GM12878 (cell line): ENCODE measurements around the gene FRMD5. TPM values are rescaled to one million over a fixed set of nuclear protein-coding genes. Genes with fewer than 3 reads are reported as not detected.

Source experiments
- ATAC-seq: fragments of 200-7000 bp; cut with Tn5 transposase; 3 replicates; pipeline ENCODE4 v1.9.1; 2020; ENCODE audit warnings: mild to moderate bottlenecking, moderate library complexity
- BruUV-seq: library from RNA; stranded (reverse); fragments of 400-500 nt; replicated peaks from 2 replicates; lab custom pipeline; 2021; lab: Mats Ljungman, UMichigan
- CTCF ChIA-PET: fragments of 300-600 bp; sonication (Branson Sonifier 250); formaldehyde crosslinking; extraction: SDS; loops from one replicate; lab custom pipeline; 2021; ENCODE audit warnings: inconsistent platforms; lab: Yijun Ruan, JAX
- POLR2A ChIA-PET: fragments of 350-600 bp; formaldehyde crosslinking; extraction: SDS; loops from one replicate; lab custom pipeline; 2021; ENCODE audit warnings: inconsistent platforms; lab: Charles Lee
- RAD21 ChIA-PET: fragments of 300-600 bp; sonication (Branson Sonifier 250); formaldehyde crosslinking; loops from one replicate; lab custom pipeline; 2023; ENCODE audit warnings: antibody characterized with exemption; ENCODE audit not compliant: unreplicated experiment; lab: Charles Lee
- SMC1A ChIA-PET: fragments of 300-600 bp; sonication (Branson Sonifier 250); formaldehyde crosslinking; loops from one replicate; lab custom pipeline; 2023; ENCODE audit not compliant: unreplicated experiment, uncharacterized antibody; lab: Charles Lee
- DNase-seq: peaks from one replicate; pipeline ENCODE4 v3.0.0-alpha.2; 2011; ENCODE audit warnings: low read depth, low spot score
- FAIRE-seq: peaks from 3 replicates; lab custom pipeline; 2011; peaks lifted over from hg19 to GRCh38; lab: Jason Lieb, UNC
- H2AFZ ChIP-seq: 2 replicates; pipeline ENCODE4 v1.6.0; 2011; ENCODE audit warnings: low read depth, low read length, control low read depth; ENCODE audit not compliant: control insufficient read depth
- H3K27ac ChIP-seq: 2 replicates; pipeline ENCODE4 v1.5.1; 2011; ENCODE audit warnings: control low read depth; ENCODE audit not compliant: control insufficient read depth, insufficient read depth
- H3K27me3 ChIP-seq, 2 experiments: replicated peaks in 1 of 2; 2 replicates each; pipeline versions ENCODE4 v1.6.0 to v1.6.1; 2011; ENCODE audit warnings: low read length in 1 of 2; ENCODE audit not compliant: control insufficient read depth in 2 of 2, insufficient read depth in 2 of 2
- H3K36me3 ChIP-seq, 2 experiments: 2 replicates each; pipeline ENCODE4 v1.5.1; 2011; ENCODE audit warnings: low read length in 1 of 2; ENCODE audit not compliant: control insufficient read depth in 2 of 2, insufficient read depth in 2 of 2
- H3K4me1 ChIP-seq: 2 replicates; pipeline ENCODE4 v1.6.1; 2011; ENCODE audit warnings: mild to moderate bottlenecking, low read length, moderate library complexity, mixed read lengths; ENCODE audit not compliant: control insufficient read depth, insufficient read depth
- H3K4me2 ChIP-seq: 2 replicates; pipeline ENCODE4 v1.6.0; 2011; ENCODE audit warnings: control low read depth; ENCODE audit not compliant: control insufficient read depth, insufficient read depth
- H3K4me3 ChIP-seq: fragments of 200-600 bp; sonication (generic); 2 replicates; pipeline ENCODE4 v1.5.1; 2016
- H3K79me2 ChIP-seq: 2 replicates; pipeline ENCODE4 v1.6.0; 2011; ENCODE audit warnings: low read length; ENCODE audit not compliant: control insufficient read depth, insufficient read depth
- H3K9ac ChIP-seq: 2 replicates; pipeline ENCODE4 v1.8.0; 2011; ENCODE audit warnings: low read length, control low read depth, mixed read lengths; ENCODE audit not compliant: control insufficient read depth, insufficient read depth
- H3K9me3 ChIP-seq: replicated peaks from 3 replicates; pipeline ENCODE4 v1.5.1; 2011; ENCODE audit warnings: mild to moderate bottlenecking, low read length; ENCODE audit not compliant: control insufficient read depth, insufficient read depth
- H4K20me1 ChIP-seq: 2 replicates; pipeline ENCODE4 v1.6.0; 2011; ENCODE audit not compliant: control insufficient read depth, insufficient read depth
- CTCF ChIP-seq, 3 experiments: IDR thresholded peaks in 2 of 3; conservative IDR thresholded peaks in 1 of 3; 2 replicates each; pipeline ENCODE4 v1.5.1; 2011; ENCODE audit warnings: low read depth in 3 of 3, low read length in 3 of 3, mild to moderate bottlenecking in 3 of 3, control low read depth in 2 of 3, moderate library complexity in 2 of 3, inconsistent platforms in 1 of 3, mixed read lengths in 1 of 3; ENCODE audit not compliant: control insufficient read depth in 2 of 3, insufficient read depth in 1 of 3; ENCODE audit errors: extremely low read depth in 1 of 3
- ESRRA ChIP-seq: IDR thresholded peaks from 2 replicates; pipeline ENCODE4 v1.6.1; 2012; ENCODE audit warnings: mild to moderate bottlenecking, low read length, improper control_type of control experiment
- HDGF ChIP-seq: fragments of 450-650 bp; IDR thresholded peaks from 2 replicates; pipeline ENCODE4 v1.6.1; 2016; ENCODE audit warnings: antibody characterized with exemption
- MYC ChIP-seq: IDR thresholded peaks from 2 replicates; pipeline ENCODE4 v1.6.1; 2011; ENCODE audit warnings: mild to moderate bottlenecking, low read length, moderate library complexity, inconsistent platforms; ENCODE audit not compliant: insufficient read depth, insufficient replicate concordance, insufficient read length, severe bottlenecking
- NFYA ChIP-seq: IDR thresholded peaks from 2 replicates; pipeline ENCODE4 v1.6.1; 2011; ENCODE audit warnings: low read depth, mild to moderate bottlenecking, low read length, improper control_type of control experiment, borderline replicate concordance
- NR2C2 ChIP-seq: IDR thresholded peaks from 2 replicates; pipeline ENCODE4 v1.6.1; 2011; ENCODE audit warnings: borderline replicate concordance, low read depth; ENCODE audit not compliant: control insufficient read depth, insufficient read length
- WGBS: methylation state at CpG from one replicate; pipeline ENCODE4 v1.1.6; 2016; ENCODE audit warnings: low lambda C conversion rate; ENCODE audit not compliant: insufficient replicate concordance, insufficient coverage; ENCODE audit errors: missing lambda C conversion rate; 5-methylcytosine and 5-hydroxymethylcytosine counted together
- in situ Hi-C: fragments of 300-500 bp; cut with MboI; formaldehyde crosslinking; loops from 9 replicates; pipeline ENCODE4 v1.14.3; 2018; ENCODE audit warnings: mixed read lengths
- intact Hi-C: fragments of 100-400 bp; cut with micrococcal nuclease; formaldehyde crosslinking; loops from one replicate; pipeline ENCODE4 v1.14.2; 2022; ENCODE audit not compliant: unreplicated experiment
- polyA plus RNA-seq, 11 experiments: library from polyadenylated mRNA; depleted of rRNA in 4 of 11; unstranded in 6 of 11; stranded (reverse) in 5 of 11; fragments of >200 nt; fragmentation: Nextera tagmentation in 4 of 11; fragmentation: Illumina TruSeq in 1 of 11; extraction: Ambion mirVana in 4 of 11; extraction: Trizol in 1 of 11; gene quantifications; 1 replicate in 1 of 11; 2 replicates in 10 of 11; pipeline versions ENCODE4 v1.2.1 to v1.2.3, GENCODE V29; 2011 to 2016; ENCODE audit warnings: inconsistent platforms in 2 of 11, missing spikeins in 2 of 11, low read depth in 1 of 11
- total RNA-seq, 4 experiments: library from RNA; depleted of rRNA in 3 of 4; stranded (reverse); fragments of >200 nt in 3 of 4; fragmentation: Illumina TruSeq in 1 of 4; extraction: Trizol in 1 of 4; gene quantifications; 2 replicates each; pipeline versions ENCODE4 v1.2.1 to v1.2.3, GENCODE V29; 2013 to 2021

Gene FRMD5
- total and polyA plus RNA-seq, 10 of the 15 experiments (the other 5 are each of a cell fraction or from before 2014, with no cell fraction given) = 0.26 to 6.4 (median 0.68) TPM; not detected in 1

GRCh38 chr15:44243829-44244228 is 48.8 kb upstream of the FRMD5 start:
- H3K4me2 ChIP-seq = no peak overlapping the region
- H3K79me2 ChIP-seq = no peaks in the 10 kb centered on the region
- no peak overlapping the region for H3K9ac ChIP-seq
- H2AFZ ChIP-seq = no peak overlapping the region
- ChIA-PET CTCF (interaction anchor here (0.6 kb wide), 1 partner anchor 148 kb away, joined by 3 read pairs; no protein-coding TSS in a partner anchor), SMC1A (no interaction called here), POLR2A (no interaction called here), RAD21 (no interaction called here)
- H3K27me3 ChIP-seq = no peaks in the 10 kb centered on the region
- intact Hi-C loops (no loop called here), in situ Hi-C loops (no loop called here)
- BruUV-seq = no TSS peak
- no peak for FAIRE-seq
- TF ChIP-seq HDGF = no peak
- no peak for TF ChIP-seq MYC
- no peak for TF ChIP-seq NFYA
- no peak for TF ChIP-seq NR2C2
- TF ChIP-seq ESRRA = no peak
- 0 out of 6 replicates have a peak, but pooled peaks of 1 of the 3 experiments have one; percentile 11 for TF ChIP-seq CTCF (IDR thresholded peaks at IDR 0.05 in 2 of 3, conservative IDR thresholded peaks at IDR 0.05 in 1 of 3; ENCODE audit: control insufficient read depth in 2 of 3, extremely low read depth in 1 of 3, insufficient read depth in 1 of 3, low read depth in 3 of 3, low read length in 3 of 3)
- H3K27ac ChIP-seq = no peak overlapping the region
- ATAC-seq = no peak
- no peak overlapping the region for H3K4me3 ChIP-seq
- H3K36me3 ChIP-seq = no peaks in the 10 kb centered on the region
- 74% methylated on average over 3 of the region's 3 CpGs for WGBS
- no peaks in the 10 kb centered on the region for H3K4me1 ChIP-seq
- no peaks in the 10 kb centered on the region; the same call in 2 of the 3 replicates for H3K9me3 ChIP-seq
- H4K20me1 ChIP-seq = no peaks in the 10 kb centered on the region
- no peak for DNase-seq
